ENCODE measurements around the gene COBL. TPM values are rescaled to one million over a fixed set of nuclear protein-coding genes. Genes with fewer than 3 reads are reported as not detected.

The COBL gene
- total RNA-seq, 3 donors from 2014 or later: 2.2 to 37.3 (median 16.1) TPM

DNA sequence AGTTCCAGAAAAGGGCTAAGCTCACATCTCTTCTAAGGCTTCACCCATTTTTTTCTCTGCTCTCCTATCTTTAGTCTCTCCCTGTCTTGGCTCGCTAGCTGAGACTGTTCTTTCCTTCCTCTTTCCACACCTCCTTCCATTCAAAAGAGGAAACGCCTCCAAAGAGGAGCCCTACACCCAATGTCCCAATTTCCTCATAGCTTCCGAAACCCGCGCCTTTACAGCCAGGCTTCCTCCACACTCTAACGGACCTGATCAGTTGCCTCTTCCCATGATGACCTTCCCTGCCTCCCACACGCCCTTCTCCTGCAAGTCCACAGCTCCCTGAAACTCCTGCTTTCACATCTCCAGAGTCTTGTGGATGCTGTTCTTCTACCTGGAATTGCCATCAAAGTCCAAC lies 71.7 kb downstream of the COBL start:
- DNase-seq (ENCODE audit: low spot score in 2 of 2): no peak
- Histone ChIP-seq H3K4me3 (no peak overlapping the region), H3K4me1 (no peaks in the 10 kb centered on the region), H3K9me3 (no peaks in the 10 kb centered on the region), H3K36me3 (no peaks in the 10 kb centered on the region), H3K27ac (no peak overlapping the region), H3K27me3 (no peaks in the 10 kb centered on the region)
- intact Hi-C loops (cut with DNase I; ENCODE audit: low total_unique reads): no loop called here
- TF ChIP-seq, protein P1, sequence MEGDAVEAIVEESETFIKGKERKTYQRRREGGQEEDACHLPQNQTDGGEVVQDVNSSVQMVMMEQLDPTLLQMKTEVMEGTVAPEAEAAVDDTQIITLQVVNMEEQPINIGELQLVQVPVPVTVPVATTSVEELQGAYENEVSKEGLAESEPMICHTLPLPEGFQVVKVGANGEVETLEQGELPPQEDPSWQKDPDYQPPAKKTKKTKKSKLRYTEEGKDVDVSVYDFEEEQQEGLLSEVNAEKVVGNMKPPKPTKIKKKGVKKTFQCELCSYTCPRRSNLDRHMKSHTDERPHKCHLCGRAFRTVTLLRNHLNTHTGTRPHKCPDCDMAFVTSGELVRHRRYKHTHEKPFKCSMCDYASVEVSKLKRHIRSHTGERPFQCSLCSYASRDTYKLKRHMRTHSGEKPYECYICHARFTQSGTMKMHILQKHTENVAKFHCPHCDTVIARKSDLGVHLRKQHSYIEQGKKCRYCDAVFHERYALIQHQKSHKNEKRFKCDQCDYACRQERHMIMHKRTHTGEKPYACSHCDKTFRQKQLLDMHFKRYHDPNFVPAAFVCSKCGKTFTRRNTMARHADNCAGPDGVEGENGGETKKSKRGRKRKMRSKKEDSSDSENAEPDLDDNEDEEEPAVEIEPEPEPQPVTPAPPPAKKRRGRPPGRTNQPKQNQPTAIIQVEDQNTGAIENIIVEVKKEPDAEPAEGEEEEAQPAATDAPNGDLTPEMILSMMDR (IDR thresholded peaks at IDR 0.05): no peak
- TF ChIP-seq POLR2AphosphoS5 (IDR thresholded peaks at IDR 0.05) (no peak), POLR2A (IDR thresholded peaks at IDR 0.05) (no peak)

DNA sequence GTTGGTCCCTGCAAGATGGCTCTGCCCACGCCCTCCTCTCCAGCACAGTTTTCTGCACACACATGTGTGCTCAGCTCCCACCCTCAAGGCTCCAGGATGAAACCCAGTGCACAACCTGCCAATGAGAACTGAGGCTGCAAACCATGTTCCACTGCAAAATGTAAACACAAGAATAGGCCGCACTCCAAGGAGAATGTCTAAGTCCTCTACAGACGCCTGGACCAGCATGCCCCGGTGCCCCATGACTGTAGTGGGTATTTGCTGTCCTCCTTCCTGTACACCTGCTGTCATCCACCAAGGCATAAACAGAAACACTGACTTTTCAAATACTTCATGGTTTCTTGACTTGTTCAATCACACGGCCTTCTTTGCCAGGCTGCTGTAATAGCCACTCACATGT lies 72.6 kb downstream of the COBL start:
- Histone ChIP-seq H3K9me3 (no peaks in the 10 kb centered on the region), H3K4me3 (no peak overlapping the region), H3K27me3 (no peaks in the 10 kb centered on the region), H3K27ac (no peak overlapping the region), H3K4me1 (no peaks in the 10 kb centered on the region), H3K36me3 (no peaks in the 10 kb centered on the region)
- TF ChIP-seq, protein P1 (IDR thresholded peaks at IDR 0.05): no peak
- no peak for TF ChIP-seq POLR2A (IDR thresholded peaks at IDR 0.05)
- TF ChIP-seq POLR2AphosphoS5 (IDR thresholded peaks at IDR 0.05): no peak
- intact Hi-C loops (cut with DNase I; ENCODE audit: low total_unique reads): no loop called here
- no peak for DNase-seq (ENCODE audit: low spot score in 2 of 2)

DNA sequence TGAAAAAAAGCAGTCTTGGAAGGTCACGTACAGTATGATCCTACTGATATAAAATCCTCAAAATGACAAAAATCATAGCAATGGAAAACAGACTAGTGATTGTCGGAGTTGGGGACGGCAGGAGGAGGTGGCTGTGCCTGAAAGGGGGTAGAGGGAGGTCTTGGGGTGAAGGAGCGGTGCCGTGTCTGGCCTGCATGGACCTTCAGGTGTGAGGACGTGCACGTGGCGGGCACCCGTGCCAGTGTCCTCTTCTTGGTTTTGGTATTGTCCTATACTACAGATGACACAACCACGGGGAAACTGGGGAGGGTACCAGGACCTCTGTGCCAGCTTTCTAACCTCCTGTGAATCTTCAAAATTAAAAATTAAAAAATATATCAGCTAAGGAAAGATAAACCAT lies 73.0 kb downstream of the COBL start:
- TF ChIP-seq, protein P1 (IDR thresholded peaks at IDR 0.05): no peak
- TF ChIP-seq POLR2A (IDR thresholded peaks at IDR 0.05) (no peak), POLR2AphosphoS5 (IDR thresholded peaks at IDR 0.05) (no peak)
- intact Hi-C loops (cut with DNase I; ENCODE audit: low total_unique reads): no loop called here
- Histone ChIP-seq H3K36me3 (no peaks in the 10 kb centered on the region), H3K4me3 (no peak overlapping the region), H3K4me1 (no peaks in the 10 kb centered on the region), H3K27ac (no peak overlapping the region), H3K27me3 (no peaks in the 10 kb centered on the region), H3K9me3 (no peaks in the 10 kb centered on the region)
- no peak for DNase-seq (ENCODE audit: low spot score in 2 of 2)

DNA sequence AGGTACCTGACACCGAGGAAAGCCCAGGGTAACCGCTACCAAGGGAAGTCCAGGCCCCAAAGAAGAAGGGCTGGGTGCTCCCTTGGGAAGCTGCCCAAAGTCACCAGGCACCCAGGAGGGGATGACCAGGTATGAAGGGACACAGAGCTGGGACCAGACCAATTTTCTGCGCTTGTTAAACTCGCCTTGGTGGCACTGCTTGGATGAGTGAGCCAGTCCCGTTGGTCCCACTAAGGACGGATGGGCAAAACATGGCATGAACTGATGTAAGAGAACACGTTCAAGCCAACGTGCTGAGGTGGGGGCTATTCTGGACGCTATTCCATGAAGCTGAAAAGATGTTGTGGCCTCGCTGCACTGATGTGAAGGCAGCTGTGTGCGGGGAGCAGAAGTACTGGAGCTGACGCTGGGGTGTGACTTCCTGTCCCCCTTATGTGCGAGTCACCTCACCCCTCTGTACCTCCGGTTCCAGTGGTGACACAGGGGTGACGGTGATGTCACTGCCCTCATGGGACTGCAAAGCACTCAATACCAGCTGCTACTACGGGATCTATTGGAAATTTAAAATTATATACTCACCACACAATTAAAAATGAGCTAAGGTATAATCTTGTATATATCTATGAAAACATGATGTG lies 73.6 kb downstream of the COBL start:
- no peak for DNase-seq (ENCODE audit: low spot score in 2 of 2)
- Histone ChIP-seq H3K4me3 (no peak overlapping the region), H3K36me3 (no peaks in the 10 kb centered on the region), H3K27ac (no peak overlapping the region), H3K27me3 (no peaks in the 10 kb centered on the region), H3K4me1 (no peaks in the 10 kb centered on the region), H3K9me3 (no peaks in the 10 kb centered on the region)
- intact Hi-C loops (cut with DNase I; ENCODE audit: low total_unique reads): loop anchor here (1.0 kb wide), 1 partner anchor 23 kb away; no protein-coding TSS in a partner anchor
- TF ChIP-seq, protein P1 (IDR thresholded peaks at IDR 0.05): no peak
- TF ChIP-seq POLR2A (IDR thresholded peaks at IDR 0.05) (no peak), POLR2AphosphoS5 (IDR thresholded peaks at IDR 0.05) (no peak)

DNA sequence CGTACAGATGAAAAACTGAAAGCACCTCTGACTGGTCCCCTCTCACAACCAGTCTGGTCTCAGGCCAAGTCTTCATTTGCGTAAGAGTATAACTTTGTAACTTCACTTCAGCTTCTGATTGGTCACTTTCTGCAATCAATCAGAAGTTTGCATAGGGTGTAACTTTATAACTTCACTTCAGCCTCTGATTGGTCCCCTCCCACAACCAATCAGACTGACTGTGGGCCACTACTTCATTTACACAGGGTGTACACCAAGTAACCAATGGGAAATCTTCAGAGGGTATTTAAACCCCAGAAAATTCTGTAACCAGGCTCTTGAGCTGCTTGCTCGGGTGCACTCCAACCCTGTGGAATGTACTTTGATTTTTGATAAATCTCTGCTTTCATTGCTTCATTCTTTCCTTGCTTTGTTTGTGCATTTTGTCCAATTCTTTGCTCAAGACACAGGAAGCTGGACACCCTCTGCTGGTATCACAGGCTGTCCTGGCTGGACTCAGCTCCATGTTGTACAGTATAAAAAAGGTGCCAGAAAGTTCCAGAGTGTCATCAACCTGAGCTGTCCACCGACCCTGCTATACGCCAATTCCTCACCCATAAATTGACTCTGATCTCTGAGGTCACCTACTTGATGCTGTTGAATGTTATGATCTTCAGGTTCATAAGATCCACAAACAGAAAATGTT lies 74.5 kb downstream of the COBL start:
- H3K4me1 ChIP-seq: no peaks in the 10 kb centered on the region
- H3K27ac ChIP-seq: no peak overlapping the region
- DNase-seq (ENCODE audit: low spot score in 2 of 2): no peak
- no peaks in the 10 kb centered on the region for H3K27me3 ChIP-seq
- intact Hi-C loops (cut with DNase I; ENCODE audit: low total_unique reads): loop anchor here (1.0 kb wide), 1 partner anchor 22 kb away; no protein-coding TSS in a partner anchor
- TF ChIP-seq POLR2AphosphoS5 (IDR thresholded peaks at IDR 0.05): no peak
- no peak for TF ChIP-seq POLR2A (IDR thresholded peaks at IDR 0.05)
- TF ChIP-seq, protein P1 (IDR thresholded peaks at IDR 0.05): no peak
- no peaks in the 10 kb centered on the region for H3K9me3 ChIP-seq
- H3K36me3 ChIP-seq: no peaks in the 10 kb centered on the region
- H3K4me3 ChIP-seq: no peak overlapping the region
